Hepatocyte (in vitro differentiated cells): Measurements from ENCODE around the gene PIGA. TPM values are rescaled to one million over a fixed set of nuclear protein-coding genes. Genes with fewer than 3 reads are reported as not detected.

Experiments used
- DNase-seq: peaks from one replicate; pipeline ENCODE4 v3.0.0-alpha.2; 2016; ENCODE audit warnings: low spot score
- H2AFZ ChIP-seq: fragments of 200-600 bp; sonication (generic); 2 replicates; pipeline ENCODE4 v1.6.0; 2016; ENCODE audit warnings: antibody characterized with exemption, mild to moderate bottlenecking
- H3K27ac ChIP-seq: fragments of 200-600 bp; sonication (generic); 2 replicates; pipeline ENCODE4 v1.5.1; 2016; ENCODE audit warnings: mild to moderate bottlenecking
- H3K27me3 ChIP-seq: fragments of 200-600 bp; sonication (generic); 2 replicates; pipeline ENCODE4 v1.6.1; 2016
- H3K36me3 ChIP-seq: fragments of 200-600 bp; sonication (generic); replicated peaks from 2 replicates; pipeline ENCODE4 v1.5.1; 2016; ENCODE audit warnings: low read depth; ENCODE audit not compliant: insufficient read depth
- H3K4me1 ChIP-seq: fragments of 200-600 bp; sonication (generic); 2 replicates; pipeline ENCODE4 v1.5.1; 2016; ENCODE audit warnings: mild to moderate bottlenecking, moderate library complexity; ENCODE audit not compliant: insufficient read depth
- H3K4me2 ChIP-seq: fragments of 200-600 bp; sonication (generic); 2 replicates; pipeline ENCODE4 v1.6.0; 2016
- H3K4me3 ChIP-seq: fragments of 200-600 bp; sonication (generic); 2 replicates; pipeline ENCODE4 v1.5.1; 2016; ENCODE audit warnings: mild to moderate bottlenecking
- H3K79me2 ChIP-seq: fragments of 200-600 bp; sonication (generic); 2 replicates; pipeline ENCODE4 v1.6.0; 2017; ENCODE audit warnings: mild to moderate bottlenecking
- H3K9me2 ChIP-seq: fragments of 200-600 bp; sonication (generic); replicated peaks from 2 replicates; pipeline ENCODE4 v1.6.0; 2017; ENCODE audit warnings: mild to moderate bottlenecking; ENCODE audit not compliant: insufficient read depth
- H3K9me3 ChIP-seq: fragments of 200-600 bp; sonication (generic); 2 replicates; pipeline ENCODE4 v1.5.1; 2016; ENCODE audit warnings: low read depth, mild to moderate bottlenecking
- H4K20me1 ChIP-seq: fragments of 200-600 bp; sonication (generic); 2 replicates; pipeline ENCODE4 v1.6.0; 2016; ENCODE audit warnings: mild to moderate bottlenecking; ENCODE audit not compliant: insufficient read depth, poor library complexity, severe bottlenecking
- EZH2 ChIP-seq: fragments of 200-600 bp; sonication (generic); IDR thresholded peaks from 2 replicates; pipeline ENCODE4 v1.6.1; 2016; ENCODE audit warnings: antibody characterized with exemption, mild to moderate bottlenecking, borderline replicate concordance
- EZH2phosphoT487 ChIP-seq: fragments of 200-600 bp; sonication (generic); IDR thresholded peaks from one replicate; pipeline ENCODE4 v1.6.1; 2018; ENCODE audit warnings: antibody characterized with exemption, mild to moderate bottlenecking, low read depth, moderate library complexity; ENCODE audit not compliant: unreplicated experiment, severe bottlenecking
- WGBS: methylation state at CpG from one replicate; pipeline ENCODE4 v1.1.6; 2016; ENCODE audit warnings: low lambda C conversion rate; ENCODE audit errors: missing lambda C conversion rate; 5-methylcytosine and 5-hydroxymethylcytosine counted together
- polyA plus RNA-seq: library from polyadenylated mRNA; unstranded; fragments of >200 nt; fragmentation: Nextera tagmentation; extraction: Ambion mirVana; gene quantifications from 2 replicates; pipeline ENCODE4 v1.2.1, GENCODE V29; 2016
- total RNA-seq: library from RNA; depleted of rRNA; stranded (reverse); fragments of >200 nt; gene quantifications from 2 replicates; pipeline ENCODE4 v1.2.3, GENCODE V29; 2014
- TF ChIP-seq, protein P1 (sequence below): fragments of 200-600 bp; sonication (generic); IDR thresholded peaks from 2 replicates; pipeline ENCODE4 v1.5.1; 2016; ENCODE audit warnings: antibody characterized with exemption, mild to moderate bottlenecking; ENCODE audit not compliant: poor library complexity

The PIGA gene, protein sequence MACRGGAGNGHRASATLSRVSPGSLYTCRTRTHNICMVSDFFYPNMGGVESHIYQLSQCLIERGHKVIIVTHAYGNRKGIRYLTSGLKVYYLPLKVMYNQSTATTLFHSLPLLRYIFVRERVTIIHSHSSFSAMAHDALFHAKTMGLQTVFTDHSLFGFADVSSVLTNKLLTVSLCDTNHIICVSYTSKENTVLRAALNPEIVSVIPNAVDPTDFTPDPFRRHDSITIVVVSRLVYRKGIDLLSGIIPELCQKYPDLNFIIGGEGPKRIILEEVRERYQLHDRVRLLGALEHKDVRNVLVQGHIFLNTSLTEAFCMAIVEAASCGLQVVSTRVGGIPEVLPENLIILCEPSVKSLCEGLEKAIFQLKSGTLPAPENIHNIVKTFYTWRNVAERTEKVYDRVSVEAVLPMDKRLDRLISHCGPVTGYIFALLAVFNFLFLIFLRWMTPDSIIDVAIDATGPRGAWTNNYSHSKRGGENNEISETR
- 13.6 and 23.0 TPM in 2 replicates for total RNA-seq
- 6.9 and 9.1 TPM in 2 replicates for polyA plus RNA-seq

- WGBS: 48% methylated on average over 68 of the region's 72 CpGs
Observed at GRCh38 chrX:15335135-15336022, at the start of gene PIGA. PIGA (minus strand) TSS chrX:15335523; CDS start chrX:15331930, 3,593 bp downstream.

GRCh38 chrX:15384304-15384703 lies 49.0 kb upstream of the PIGA start, which contains the start of gene VEGFD:
VEGFD (minus strand) TSS chrX:15384413; CDS start chrX:15383946, 467 bp downstream.
- H2AFZ ChIP-seq: no peak within 1 kb of the TSS
- no peaks in the 10 kb centered on the region for H3K36me3 ChIP-seq
- no peaks in the 10 kb centered on the region for H3K27me3 ChIP-seq
- H3K27ac ChIP-seq: no peak within 1 kb of the TSS
- DNase-seq: no peak
- H3K4me3 ChIP-seq: no peak within 1 kb of the TSS
- no peaks in the 10 kb centered on the region for H3K9me2 ChIP-seq
- no peaks in the 10 kb centered on the region for H3K4me1 ChIP-seq
- TF ChIP-seq, protein P1, sequence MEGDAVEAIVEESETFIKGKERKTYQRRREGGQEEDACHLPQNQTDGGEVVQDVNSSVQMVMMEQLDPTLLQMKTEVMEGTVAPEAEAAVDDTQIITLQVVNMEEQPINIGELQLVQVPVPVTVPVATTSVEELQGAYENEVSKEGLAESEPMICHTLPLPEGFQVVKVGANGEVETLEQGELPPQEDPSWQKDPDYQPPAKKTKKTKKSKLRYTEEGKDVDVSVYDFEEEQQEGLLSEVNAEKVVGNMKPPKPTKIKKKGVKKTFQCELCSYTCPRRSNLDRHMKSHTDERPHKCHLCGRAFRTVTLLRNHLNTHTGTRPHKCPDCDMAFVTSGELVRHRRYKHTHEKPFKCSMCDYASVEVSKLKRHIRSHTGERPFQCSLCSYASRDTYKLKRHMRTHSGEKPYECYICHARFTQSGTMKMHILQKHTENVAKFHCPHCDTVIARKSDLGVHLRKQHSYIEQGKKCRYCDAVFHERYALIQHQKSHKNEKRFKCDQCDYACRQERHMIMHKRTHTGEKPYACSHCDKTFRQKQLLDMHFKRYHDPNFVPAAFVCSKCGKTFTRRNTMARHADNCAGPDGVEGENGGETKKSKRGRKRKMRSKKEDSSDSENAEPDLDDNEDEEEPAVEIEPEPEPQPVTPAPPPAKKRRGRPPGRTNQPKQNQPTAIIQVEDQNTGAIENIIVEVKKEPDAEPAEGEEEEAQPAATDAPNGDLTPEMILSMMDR: no peak
- no peak for TF ChIP-seq EZH2phosphoT487
- no peak for TF ChIP-seq EZH2
- H3K79me2 ChIP-seq: no peaks in the 10 kb centered on the region
- no peaks in the 10 kb centered on the region for H4K20me1 ChIP-seq
- 24% methylated on average over 2 of the region's 2 CpGs for WGBS
- no peak within 1 kb of the TSS for H3K4me2 ChIP-seq
- no peaks in the 10 kb centered on the region for H3K9me3 ChIP-seq

More at GRCh38 chrX:15335135-15336022, at the start of gene PIGA:
- Histone ChIP-seq H3K4me1 (no peaks in the 10 kb centered on the region), H3K4me2 (peak within 1 kb of the TSS; percentile 78), H3K9me3 (no peaks in the 10 kb centered on the region), H3K27me3 (no peaks in the 10 kb centered on the region), H3K79me2 (peaks cover 7% of the 10 kb centered on the region), H4K20me1 (no peaks in the 10 kb centered on the region), H3K9me2 (no peaks in the 10 kb centered on the region), H3K36me3 (no peaks in the 10 kb centered on the region), H2AFZ (peak within 1 kb of the TSS; percentile 14), H3K4me3 (peak within 1 kb of the TSS; percentile 27), H3K27ac (peak within 1 kb of the TSS; percentile 88)
- peak; percentile 96 for DNase-seq
- TF ChIP-seq EZH2phosphoT487 (no peak), EZH2 (no peak)
- TF ChIP-seq, protein P1: peak; percentile 3

GRCh38 chrX:15382813-15383212 lies 47.5 kb upstream of the PIGA start:
- Histone ChIP-seq H2AFZ (no peak overlapping the region), H3K4me1 (no peaks in the 10 kb centered on the region), H3K36me3 (no peaks in the 10 kb centered on the region), H4K20me1 (no peaks in the 10 kb centered on the region), H3K9me2 (no peaks in the 10 kb centered on the region), H3K27ac (no peak overlapping the region), H3K4me2 (no peak overlapping the region), H3K9me3 (no peaks in the 10 kb centered on the region), H3K27me3 (no peaks in the 10 kb centered on the region), H3K79me2 (no peaks in the 10 kb centered on the region), H3K4me3 (no peak overlapping the region)
- TF ChIP-seq, protein P1: no peak
- TF ChIP-seq EZH2 (no peak), EZH2phosphoT487 (no peak)
- WGBS: 81% methylated on average over 8 of the region's 8 CpGs
- no peak for DNase-seq
